HCT116 (cell line): Measurements from ENCODE around the gene PNPLA6. TPM values are rescaled to one million over a fixed set of nuclear protein-coding genes. Genes with fewer than 3 reads are reported as not detected.

Experiments
- ATAC-seq: fragments of 200-7000 bp; cut with Tn5 transposase; 2 replicates; pipeline ENCODE4 v1.9.1; 2020; ENCODE audit warnings: mild to moderate bottlenecking, moderate library complexity
- BruUV-seq: library from RNA; stranded (reverse); fragments of 400-500 nt; replicated peaks from 2 replicates; lab custom pipeline; 2021; lab: Mats Ljungman, UMichigan
- CTCF ChIA-PET: fragments of 300-600 bp; sonication (Branson Sonifier 250); formaldehyde crosslinking; loops from one replicate; lab custom pipeline; 2021; ENCODE audit warnings: antibody characterized with exemption; lab: Charles Lee
- POLR2A ChIA-PET: fragments of 300-600, 350-600 bp; sonication (Branson Sonifier 250); formaldehyde crosslinking; loops from one replicate; lab custom pipeline; 2021; ENCODE audit warnings: antibody characterized with exemption; lab: Charles Lee
- RAD21 ChIA-PET, 2 experiments: fragments of 300-600 bp; sonication (Branson Sonifier 250); formaldehyde crosslinking; loops; one replicate each; lab custom pipeline; 2023; ENCODE audit warnings: low total read pairs in 2 of 2; ENCODE audit not compliant: uncharacterized antibody in 2 of 2, unreplicated experiment in 2 of 2, low non-redundant PET in 1 of 2; lab: Charles Lee
- DNase-seq: peaks from one replicate; pipeline ENCODE4 v3.0.0-alpha.2; 2010; ENCODE audit warnings: low read depth, low spot score
- H2AFZ ChIP-seq: fragments of 200-600 bp; shearing (Covaris generic), sonication (generic); 2 replicates; pipeline ENCODE4 v1.6.1; 2017; ENCODE audit warnings: low read depth, mixed run types, mixed read lengths, antibody characterized with exemption, low read length; ENCODE audit not compliant: poor library complexity, severe bottlenecking
- H3K27ac ChIP-seq: 2 replicates; pipeline ENCODE4 v1.5.1; 2012; ENCODE audit warnings: low read depth, low read length
- H3K27me3 ChIP-seq: fragments of 200-600 bp; sonication (generic); 2 replicates; pipeline ENCODE4 v1.6.1; 2016; ENCODE audit warnings: mixed run types, low read length, mixed read lengths; ENCODE audit not compliant: insufficient read depth
- H3K36me3 ChIP-seq, 2 experiments: fragments of 200-500 bp in 1 of 2; fragments of 200-600 bp in 1 of 2; sonication (Bioruptor generic) in 1 of 2; sonication (generic) in 1 of 2; 2 replicates each; pipeline versions ENCODE4 v1.5.1 to v1.6.1; 2014 to 2016; ENCODE audit warnings: low read length in 2 of 2, inconsistent platforms in 1 of 2, mixed read lengths in 1 of 2, mixed run types in 1 of 2; ENCODE audit not compliant: insufficient read depth in 2 of 2, control insufficient read depth in 1 of 2
- H3K4me1 ChIP-seq, 2 experiments: fragments of 200-600 bp in 1 of 2; sonication (generic) in 1 of 2; 2 replicates each; pipeline versions ENCODE4 v1.5.1 to v1.6.1; 2012 to 2017; ENCODE audit warnings: low read length in 2 of 2, inconsistent platforms in 1 of 2, mild to moderate bottlenecking in 1 of 2, mixed read lengths in 1 of 2, mixed run types in 1 of 2, moderate library complexity in 1 of 2; ENCODE audit not compliant: insufficient read depth in 2 of 2, control insufficient read depth in 1 of 2
- H3K4me2 ChIP-seq: fragments of 200-600 bp; sonication (generic); 2 replicates; pipeline ENCODE4 v1.6.1; 2017; ENCODE audit warnings: mixed run types, low read length, mixed read lengths
- H3K4me3 ChIP-seq, 2 experiments: fragments of 200-600 bp in 1 of 2; sonication (generic) in 1 of 2; replicated peaks in 1 of 2; 2 replicates each; pipeline ENCODE4 v1.5.1; 2011 to 2016; ENCODE audit warnings: low read length in 2 of 2, control low read depth in 1 of 2, low read depth in 1 of 2, mild to moderate bottlenecking in 1 of 2, mixed read lengths in 1 of 2, mixed run types in 1 of 2
- H3K79me2 ChIP-seq: fragments of 200-600 bp; sonication (generic); 2 replicates; pipeline ENCODE4 v1.6.1; 2017; ENCODE audit warnings: mild to moderate bottlenecking, mixed run types, low read length, moderate library complexity, mixed read lengths; ENCODE audit not compliant: insufficient read depth
- H3K9ac ChIP-seq: fragments of 200-600 bp; sonication (generic); 2 replicates; pipeline ENCODE4 v1.6.1; 2016; ENCODE audit warnings: low read length, mixed read lengths
- H3K9me2 ChIP-seq: fragments of 200-600 bp; sonication (generic), shearing (Covaris generic); 2 replicates; pipeline ENCODE4 v1.6.1; 2017; ENCODE audit warnings: mixed run types, mild to moderate bottlenecking, moderate library complexity; ENCODE audit not compliant: insufficient read depth
- H3K9me3 ChIP-seq, 2 experiments: fragments of 200-500 bp in 1 of 2; fragments of 200-600 bp in 1 of 2; sonication (Bioruptor generic) in 1 of 2; sonication (generic) in 1 of 2; 2 replicates each; pipeline ENCODE4 v1.6.1; 2014 to 2017; ENCODE audit warnings: low read length in 2 of 2, mixed read lengths in 2 of 2, inconsistent platforms in 1 of 2, low read depth in 1 of 2, mild to moderate bottlenecking in 1 of 2, mixed run types in 1 of 2, moderate library complexity in 1 of 2; ENCODE audit not compliant: control insufficient read depth in 1 of 2, insufficient read depth in 1 of 2
- H4K20me1 ChIP-seq: fragments of 200-600 bp; sonication (generic), shearing (Covaris generic); 2 replicates; pipeline ENCODE4 v1.6.1; 2017; ENCODE audit warnings: mixed run types, mild to moderate bottlenecking, moderate library complexity; ENCODE audit not compliant: insufficient read depth
- ATF3 ChIP-seq: IDR thresholded peaks from 2 replicates; pipeline ENCODE4 v1.6.1; 2012
- CBX3 ChIP-seq: IDR thresholded peaks from 2 replicates; pipeline ENCODE4 v1.6.1; 2012; ENCODE audit warnings: low read depth
- CEBPB ChIP-seq: IDR thresholded peaks from 2 replicates; pipeline ENCODE4 v1.6.1; 2012; ENCODE audit warnings: low read depth
- EGR1 ChIP-seq: IDR thresholded peaks from 2 replicates; pipeline ENCODE4 v1.6.1; 2012; ENCODE audit warnings: low read depth
- ELF1 ChIP-seq: IDR thresholded peaks from 2 replicates; pipeline ENCODE4 v1.6.1; 2012; ENCODE audit warnings: low read depth, borderline replicate concordance
- EZH2 ChIP-seq: fragments of 200-600 bp; sonication (generic); IDR thresholded peaks from 2 replicates; pipeline ENCODE4 v1.6.1; 2017; ENCODE audit warnings: antibody characterized with exemption, mixed run types
- MAX ChIP-seq: IDR thresholded peaks from 2 replicates; pipeline ENCODE4 v1.6.1; 2012
- POLR2AphosphoS5 ChIP-seq: IDR thresholded peaks from 2 replicates; pipeline ENCODE4 v1.6.1; 2011; ENCODE audit warnings: mild to moderate bottlenecking, low read depth, low read length, moderate library complexity
- TCF7L2 ChIP-seq: IDR thresholded peaks from 2 replicates; pipeline ENCODE4 v1.7.0; 2011; ENCODE audit warnings: borderline replicate concordance, inconsistent platforms; ENCODE audit not compliant: insufficient read depth, insufficient read length; ENCODE audit errors: extremely low read depth
- ZNF274 ChIP-seq: fragments of 200-500 bp; sonication (Bioruptor generic); IDR thresholded peaks from 2 replicates; pipeline ENCODE4 v1.6.1; 2014; ENCODE audit warnings: mild to moderate bottlenecking, low read depth, low read length, inconsistent platforms
- intact Hi-C: fragments of 100-400 bp; cut with micrococcal nuclease; formaldehyde crosslinking; loops from 2 replicates; pipeline ENCODE4 v1.10.0; 2022
- total RNA-seq: library from RNA; stranded (reverse); gene quantifications from one replicate; pipeline ENCODE4 v1.2.1, GENCODE V29; 2021; ENCODE audit not compliant: unreplicated experiment

The PNPLA6 gene
- total RNA-seq, 1 experiment from 2014 or later = 159 TPM

DNA sequence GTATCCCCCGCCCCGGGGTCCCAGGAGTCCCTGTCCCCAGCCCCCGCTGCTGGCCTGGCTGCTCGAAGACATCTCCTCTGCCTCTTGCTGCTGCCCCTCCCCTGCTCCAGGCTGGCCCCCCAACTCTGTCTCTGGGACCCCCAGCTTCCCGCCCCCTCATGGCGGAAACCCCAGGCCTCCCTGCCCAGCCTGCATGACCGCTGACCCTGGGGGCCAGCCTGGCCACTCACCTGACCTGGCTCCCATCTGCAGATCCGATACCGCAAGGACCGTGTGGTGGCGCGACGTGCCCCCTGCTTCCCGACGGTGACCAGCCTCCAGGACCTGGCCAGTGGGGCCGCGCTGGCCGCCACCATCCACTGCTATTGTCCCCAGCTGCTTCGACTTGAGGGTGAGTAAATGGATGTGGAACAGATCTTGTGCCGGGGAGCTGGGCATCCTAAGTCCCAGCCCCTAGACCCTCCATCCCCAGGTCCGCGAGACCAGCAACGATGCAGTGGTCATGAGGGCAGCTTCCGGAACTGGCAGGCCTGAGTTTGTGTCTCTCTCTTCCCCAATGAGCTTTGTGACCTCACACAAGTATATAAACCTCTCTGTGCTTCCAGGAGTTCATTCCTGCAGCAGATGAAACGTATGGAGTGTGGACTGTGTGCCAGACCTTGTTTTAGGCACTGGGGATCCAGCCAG is 72.5 kb downstream of the PNPLA6 start:
- Histone ChIP-seq H3K9me3 (no peaks in the 10 kb centered on the region), H3K79me2 (peaks cover 9% of the 10 kb centered on the region; the same call in 1 of the 2 replicates), H3K27me3 (no peaks in the 10 kb centered on the region), H3K27ac (no peak overlapping the region), H3K4me3 (no peak overlapping the region), H3K9me2 (no peaks in the 10 kb centered on the region), H3K36me3 (peaks cover 3 to 7% of the 10 kb centered on the region in 2 experiments), H3K4me1 (peaks cover 4 to 26% of the 10 kb centered on the region in 2 experiments), H3K9ac (no peak overlapping the region), H2AFZ (no peak overlapping the region), H3K4me2 (no peak overlapping the region), H4K20me1 (no peaks in the 10 kb centered on the region)
- DNase-seq (no peak), ATAC-seq (no peak)
- no TSS peak for BruUV-seq
- RAD21 ChIA-PET = no interaction called here
- intact Hi-C loops = no loop called here
- POLR2A ChIA-PET = no interaction called here
- TF ChIP-seq MAX (no peak), CEBPB (no peak), TCF7L2 (no peak), ELF1 (no peak), EZH2 (no peak), ZNF274 (no peak), POLR2AphosphoS5 (no peak), ATF3 (no peak), CBX3 (no peak), EGR1 (no peak)
- CTCF ChIA-PET = interaction anchor here (1.2 kb wide), 1 partner anchor 39 kb away, joined by 4 read pairs; no protein-coding TSS in a partner anchor
